ENCODE data around the gene TMPRSS2.

Gene TMPRSS2

DNA sequence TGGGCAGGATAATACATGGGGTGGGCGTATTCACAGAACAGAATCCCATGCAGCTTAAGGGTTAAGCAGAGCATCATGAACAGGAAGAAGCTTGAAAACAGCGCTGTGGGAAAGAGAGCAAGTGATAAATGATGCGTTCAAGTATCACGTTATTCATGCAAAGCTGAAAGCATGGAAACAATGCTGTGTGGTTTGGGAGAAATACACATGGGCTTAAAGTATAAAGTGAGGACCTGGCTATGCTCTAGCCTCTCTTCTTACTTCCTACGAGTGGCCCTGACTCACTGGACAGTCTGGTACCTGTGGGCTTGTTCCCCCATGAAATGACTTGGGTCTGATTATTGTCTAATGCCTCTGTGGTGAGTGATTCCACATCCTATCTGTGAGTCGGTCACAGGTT is 25.7 kb downstream of the TMPRSS2 start:
- Histone ChIP-seq H3K4me2 (ENCODE audit: low read length) (no peak overlapping the region), H3K4me3 (ENCODE audit: low read depth, low read length, poor library complexity, severe bottlenecking) (no peak overlapping the region), H3K27me3 (ENCODE audit: insufficient read depth, low read length) (peaks cover 6% of the 10 kb centered on the region), H3K4me1 (ENCODE audit: insufficient read depth, low read length, severe bottlenecking) (no peaks in the 10 kb centered on the region), H3F3A (ENCODE audit: insufficient read depth, low read length) (no peaks in the 10 kb centered on the region), H3K36me3 (ENCODE audit: insufficient read depth, low read length) (no peaks in the 10 kb centered on the region), H3K27ac (ENCODE audit: low read depth, low read length, poor library complexity, severe bottlenecking) (no peak overlapping the region), H3K79me2 (ENCODE audit: insufficient read depth, low read length) (no peaks in the 10 kb centered on the region), H4K20me1 (ENCODE audit: insufficient read depth, low read length) (no peaks in the 10 kb centered on the region), H3K9me3 (ENCODE audit: low read length) (no peaks in the 10 kb centered on the region), H3K9ac (ENCODE audit: low read length) (no peak overlapping the region), H3K9me2 (ENCODE audit: low read depth, low read length) (no peaks in the 10 kb centered on the region), H2AFZ (ENCODE audit: low read length) (no peak overlapping the region)
- TF ChIP-seq EZH2 (IDR thresholded peaks at IDR 0.05; ENCODE audit: borderline replicate concordance, low read length), result no peak
- TF ChIP-seq, protein P1, sequence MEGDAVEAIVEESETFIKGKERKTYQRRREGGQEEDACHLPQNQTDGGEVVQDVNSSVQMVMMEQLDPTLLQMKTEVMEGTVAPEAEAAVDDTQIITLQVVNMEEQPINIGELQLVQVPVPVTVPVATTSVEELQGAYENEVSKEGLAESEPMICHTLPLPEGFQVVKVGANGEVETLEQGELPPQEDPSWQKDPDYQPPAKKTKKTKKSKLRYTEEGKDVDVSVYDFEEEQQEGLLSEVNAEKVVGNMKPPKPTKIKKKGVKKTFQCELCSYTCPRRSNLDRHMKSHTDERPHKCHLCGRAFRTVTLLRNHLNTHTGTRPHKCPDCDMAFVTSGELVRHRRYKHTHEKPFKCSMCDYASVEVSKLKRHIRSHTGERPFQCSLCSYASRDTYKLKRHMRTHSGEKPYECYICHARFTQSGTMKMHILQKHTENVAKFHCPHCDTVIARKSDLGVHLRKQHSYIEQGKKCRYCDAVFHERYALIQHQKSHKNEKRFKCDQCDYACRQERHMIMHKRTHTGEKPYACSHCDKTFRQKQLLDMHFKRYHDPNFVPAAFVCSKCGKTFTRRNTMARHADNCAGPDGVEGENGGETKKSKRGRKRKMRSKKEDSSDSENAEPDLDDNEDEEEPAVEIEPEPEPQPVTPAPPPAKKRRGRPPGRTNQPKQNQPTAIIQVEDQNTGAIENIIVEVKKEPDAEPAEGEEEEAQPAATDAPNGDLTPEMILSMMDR (IDR thresholded peaks at IDR 0.05; ENCODE audit: low read length), result no peak

DNA sequence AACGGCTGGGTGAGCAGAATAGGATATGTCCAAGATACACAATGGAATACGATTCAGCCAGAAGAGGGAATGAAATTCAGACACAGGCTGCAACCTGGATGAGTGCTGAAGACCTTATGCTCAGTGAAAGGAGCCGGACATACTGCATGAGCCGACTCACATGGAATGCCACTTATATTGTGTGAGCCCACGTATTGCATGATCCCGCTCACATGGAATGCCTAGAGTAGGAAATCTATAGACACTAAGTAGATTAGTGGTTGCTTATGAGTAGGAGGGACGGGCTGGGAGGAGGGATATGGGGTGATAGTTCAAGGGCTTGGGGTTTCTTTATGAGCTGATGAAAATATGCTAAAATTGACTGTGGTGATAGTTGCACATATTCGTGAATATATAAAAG is 26.8 kb downstream of the TMPRSS2 start:
- H3K4me2 ChIP-seq (ENCODE audit: low read length), result no peak overlapping the region
- no peak overlapping the region for H3K9ac ChIP-seq (ENCODE audit: low read length)
- no peaks in the 10 kb centered on the region for H3K9me2 ChIP-seq (ENCODE audit: low read depth, low read length)
- H3K4me3 ChIP-seq (ENCODE audit: low read depth, low read length, poor library complexity, severe bottlenecking), result no peak overlapping the region
- H3K79me2 ChIP-seq (ENCODE audit: insufficient read depth, low read length), result no peaks in the 10 kb centered on the region
- H3K27ac ChIP-seq (ENCODE audit: low read depth, low read length, poor library complexity, severe bottlenecking), result no peak overlapping the region
- H3K9me3 ChIP-seq (ENCODE audit: low read length), result no peaks in the 10 kb centered on the region
- H4K20me1 ChIP-seq (ENCODE audit: insufficient read depth, low read length), result no peaks in the 10 kb centered on the region
- no peaks in the 10 kb centered on the region for H3F3A ChIP-seq (ENCODE audit: insufficient read depth, low read length)
- TF ChIP-seq, protein P1 (IDR thresholded peaks at IDR 0.05; ENCODE audit: low read length), result no peak
- TF ChIP-seq EZH2 (IDR thresholded peaks at IDR 0.05; ENCODE audit: borderline replicate concordance, low read length), result no peak
- no peaks in the 10 kb centered on the region for H3K4me1 ChIP-seq (ENCODE audit: insufficient read depth, low read length, severe bottlenecking)
- peaks cover 7% of the 10 kb centered on the region for H3K27me3 ChIP-seq (ENCODE audit: insufficient read depth, low read length)
- H3K36me3 ChIP-seq (ENCODE audit: insufficient read depth, low read length), result no peaks in the 10 kb centered on the region
- H2AFZ ChIP-seq (ENCODE audit: low read length), result no peak overlapping the region

DNA sequence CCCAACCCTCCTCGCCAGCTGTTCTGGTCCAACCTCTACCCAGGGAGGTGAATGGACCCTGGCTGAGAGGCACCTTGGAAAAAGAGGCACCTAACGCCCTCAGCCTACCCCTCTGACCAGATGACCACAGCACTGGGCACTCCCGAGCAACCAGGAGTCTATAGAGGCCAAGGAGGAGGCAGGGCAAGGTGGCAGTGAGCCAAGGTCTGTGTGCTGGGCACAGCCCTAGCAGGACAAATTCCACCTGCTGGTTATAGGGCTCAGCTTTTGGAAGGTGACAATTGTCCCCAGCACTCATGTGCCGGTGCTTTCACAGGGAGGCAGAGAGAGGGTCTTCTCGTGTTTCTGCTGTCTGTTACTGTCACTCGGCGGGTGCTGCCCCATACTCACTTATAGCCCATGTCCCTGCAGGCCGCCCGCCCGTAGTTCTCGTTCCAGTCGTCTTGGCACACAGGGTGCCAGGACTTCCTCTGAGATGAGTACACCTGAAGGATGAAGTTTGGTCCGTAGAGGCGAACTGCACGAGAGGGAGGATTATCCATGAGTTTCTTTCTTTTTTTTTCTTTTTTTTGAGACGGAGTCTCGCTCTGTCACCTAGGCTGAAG is 27.8 kb downstream of the TMPRSS2 start:
- Histone ChIP-seq H3K4me3 (ENCODE audit: low read depth, low read length, poor library complexity, severe bottlenecking) (no peak overlapping the region), H3K4me2 (ENCODE audit: low read length) (no peak overlapping the region), H3K79me2 (ENCODE audit: insufficient read depth, low read length) (no peaks in the 10 kb centered on the region), H3K27ac (ENCODE audit: low read depth, low read length, poor library complexity, severe bottlenecking) (no peak overlapping the region), H4K20me1 (ENCODE audit: insufficient read depth, low read length) (no peaks in the 10 kb centered on the region), H3F3A (ENCODE audit: insufficient read depth, low read length) (no peaks in the 10 kb centered on the region), H3K9me3 (ENCODE audit: low read length) (no peaks in the 10 kb centered on the region), H3K4me1 (ENCODE audit: insufficient read depth, low read length, severe bottlenecking) (no peaks in the 10 kb centered on the region), H3K36me3 (ENCODE audit: insufficient read depth, low read length) (no peaks in the 10 kb centered on the region), H3K27me3 (ENCODE audit: insufficient read depth, low read length) (peaks cover 10% of the 10 kb centered on the region), H3K9me2 (ENCODE audit: low read depth, low read length) (no peaks in the 10 kb centered on the region), H2AFZ (ENCODE audit: low read length) (no peak overlapping the region), H3K9ac (ENCODE audit: low read length) (no peak overlapping the region)
- no peak for TF ChIP-seq EZH2 (IDR thresholded peaks at IDR 0.05; ENCODE audit: borderline replicate concordance, low read length)
- TF ChIP-seq, protein P1 (IDR thresholded peaks at IDR 0.05; ENCODE audit: low read length), result no peak
